ENCODE data around the gene CD302. TPM values are rescaled to one million over a fixed set of nuclear protein-coding genes. Genes with fewer than 3 reads are reported as not detected.

CD302 gene
- total and polyA plus RNA-seq, 2 of the 4 experiments (the other 2 are of a cell fraction) = 3.8 to 4.0 TPM

- peak overlapping the region; percentile 24; the same call in 1 of the 2 replicates for H4K5ac ChIP-seq (ENCODE audit: low read depth, low read length)
- H3K18ac ChIP-seq (ENCODE audit: low read depth, low read length) = no peak overlapping the region
- BruUV-seq (replicated peaks) = no TSS peak
- no peak overlapping the region for H4K8ac ChIP-seq (ENCODE audit: low read depth in 2 of 2, low read length in 2 of 2)
- WGBS, 2 experiments (ENCODE audit: extremely low coverage in 2 of 2, insufficient read length in 1 of 2) = 100% methylated on average over 1 of the region's 3 CpGs; no CpG with 5 or more reads in 1 of the 2 experiments
- H3K9ac ChIP-seq (ENCODE audit: low read depth, low read length) = no peak overlapping the region
- H4K20me1 ChIP-seq (ENCODE audit: insufficient read depth, low read length) = no peaks in the 10 kb centered on the region
- no peak overlapping the region for H2AK9ac ChIP-seq (replicated peaks; ENCODE audit: low read depth, low read length, poor library complexity)
- no peak overlapping the region for H3K27ac ChIP-seq (ENCODE audit: insufficient read depth, low read length)
- DNase-seq (no peak), ATAC-seq (ENCODE audit: low read depth) (no peak)
- no peak overlapping the region for H4K91ac ChIP-seq (ENCODE audit: insufficient read depth, low read depth, low read length)
- no peak overlapping the region for H3K14ac ChIP-seq (replicated peaks; ENCODE audit: low read depth, low read length)
- intact Hi-C loops (cut with micrococcal nuclease) (no loop called here), dilution Hi-C loops (cut with HindIII; ENCODE audit: low sequenced_read_pairs, unreplicated experiment) (no loop called here), in situ Hi-C loops (cut with MboI; ENCODE audit: low sequenced_read_pairs) (no loop called here)
- no peak overlapping the region for H3K56ac ChIP-seq (ENCODE audit: extremely low read depth, insufficient read depth, low read length)
- H3K4me3 ChIP-seq (ENCODE audit: insufficient read depth, low read depth, low read length) = no peak overlapping the region
- H3K9me3 ChIP-seq (ENCODE audit: control insufficient read depth, insufficient read depth, low read length) = no peaks in the 10 kb centered on the region
- ChIA-PET POLR2A (ENCODE audit: unreplicated experiment) (no interaction called here), CTCF (no interaction called here)
- no peak overlapping the region for H2AFZ ChIP-seq (replicated peaks; ENCODE audit: low read length, poor library complexity)
- no peak overlapping the region; the same call in 1 of the 2 replicates for H3K4me2 ChIP-seq (ENCODE audit: low read depth, low read length)
- H2BK20ac ChIP-seq (ENCODE audit: low read depth, low read length) = no peak overlapping the region
- peaks cover 0 to 9% of the 10 kb centered on the region in 2 experiments; a peak in 3 of 4 replicates for H3K79me1 ChIP-seq (ENCODE audit: low read depth in 1 of 2, low read length in 2 of 2)
- H2BK5ac ChIP-seq (ENCODE audit: low read depth, low read length, poor library complexity, severe bottlenecking) = peak overlapping the region; percentile 5
- H3K4me1 ChIP-seq (ENCODE audit: control insufficient read depth, insufficient read depth, low read length) = peaks cover 3% of the 10 kb centered on the region; the same call in 1 of the 2 replicates
- no peak overlapping the region for H2BK120ac ChIP-seq (ENCODE audit: low read depth, low read length)
- 0 out of 2 replicates have a peak overlapping the region, but pooled peaks have one; percentile 0 for H3K23ac ChIP-seq (ENCODE audit: low read depth, low read length)
- H2BK15ac ChIP-seq (ENCODE audit: low read depth, low read length) = no peak overlapping the region
- no peaks in the 10 kb centered on the region for H3K27me3 ChIP-seq (ENCODE audit: control insufficient read depth, insufficient read depth, low read length)
- H3K36me3 ChIP-seq (ENCODE audit: control insufficient read depth, insufficient read depth, low read length) = peaks cover 4% of the 10 kb centered on the region
- no peak for TF ChIP-seq FOS (IDR thresholded peaks at IDR 0.05; ENCODE audit: low read depth, low read length)
- peak; percentile 38; the same call in 1 of the 2 replicates for TF ChIP-seq POLR2A (IDR thresholded peaks at IDR 0.05; ENCODE audit: low read depth, low read length)
- no peak for TF ChIP-seq MXI1 (IDR thresholded peaks at IDR 0.05; ENCODE audit: borderline replicate concordance, low read depth, low read length)
- H3K4ac ChIP-seq (ENCODE audit: low read depth, low read length) = no peak overlapping the region
- H2AK5ac ChIP-seq (ENCODE audit: low read depth, low read length) = no peak overlapping the region
- H3K9me1 ChIP-seq (ENCODE audit: insufficient read depth, low read length) = peaks cover 3% of the 10 kb centered on the region; the same call in 1 of the 2 replicates
Measured at GRCh38 chr2:159774370-159774990, 23.5 kb downstream of the CD302 start.
